Mesothelial cell of epicardium (in vitro differentiated cells): ENCODE data around the gene KLHL18. TPM values are rescaled to one million over a fixed set of nuclear protein-coding genes. Genes with fewer than 3 reads are reported as not detected.
A peak's percentile ranks its signal among the peaks of the same experiment; 100 is the strongest.

Experiments
- DNase-seq, 2 experiments: peaks; one replicate each; pipeline ENCODE4 v3.0.0; 2021; ENCODE audit warnings: low spot score in 2 of 2; ENCODE audit not compliant: unreplicated experiment in 2 of 2
- H3K27ac Mint-ChIP-seq: 2 replicates; pipeline ENCODE4 v1.8.0; 2021; ENCODE audit warnings: mixed read lengths
- H3K27me3 Mint-ChIP-seq: 2 replicates; pipeline ENCODE4 v1.8.0; 2021; ENCODE audit warnings: low read depth, mixed read lengths
- H3K36me3 Mint-ChIP-seq: 2 replicates; pipeline ENCODE4 v1.8.0; 2021; ENCODE audit warnings: mixed read lengths
- H3K4me1 Mint-ChIP-seq: 2 replicates; pipeline ENCODE4 v1.8.0; 2021; ENCODE audit warnings: mixed read lengths
- H3K4me3 Mint-ChIP-seq: 2 replicates; pipeline ENCODE4 v1.8.0; 2021; ENCODE audit warnings: mild to moderate bottlenecking, moderate library complexity, mixed read lengths
- H3K9me3 Mint-ChIP-seq: 2 replicates; pipeline ENCODE4 v1.8.0; 2021; ENCODE audit warnings: mixed read lengths
- total RNA-seq: library from RNA; stranded (reverse); gene quantifications from 3 replicates; pipeline ENCODE4 v1.2.1, GENCODE V29; 2021
- TF ChIP-seq, protein P1 (sequence below): fragments of 200-600 bp; sonication (generic); IDR thresholded peaks from one replicate; pipeline ENCODE4 v1.5.0; 2021; ENCODE audit warnings: antibody characterized with exemption; ENCODE audit not compliant: unreplicated experiment

Gene KLHL18
- total RNA-seq, 1 donor from 2014 or later, result 21.9 TPM

DNA sequence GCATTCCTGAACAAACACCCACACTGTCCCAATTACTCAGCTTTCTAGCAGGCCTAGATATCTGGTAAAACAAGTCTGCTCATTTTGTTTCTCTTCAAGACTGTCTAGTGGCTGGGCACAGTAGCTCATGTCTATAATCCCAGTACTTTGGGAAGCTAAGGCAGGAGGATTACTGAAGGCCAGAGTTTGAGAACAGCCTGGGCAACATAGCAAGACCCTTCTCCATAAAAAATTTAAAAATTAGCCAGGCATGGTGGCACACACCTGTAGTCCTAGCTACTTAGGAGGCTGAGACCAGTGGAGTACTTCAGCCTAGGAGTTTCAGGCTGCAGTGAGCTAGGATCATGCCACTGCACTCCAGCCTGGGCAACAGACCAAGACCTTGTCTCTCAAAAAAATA lies 91.8 kb downstream of the KLHL18 start:
- Mint-ChIP-seq H3K27ac (no peak overlapping the region), H3K4me3 (no peak overlapping the region), H3K27me3 (no peaks in the 10 kb centered on the region), H3K36me3 (no peaks in the 10 kb centered on the region), H3K4me1 (peaks cover 1% of the 10 kb centered on the region), H3K9me3 (no peaks in the 10 kb centered on the region)
- no peak for DNase-seq
- TF ChIP-seq, protein P1, sequence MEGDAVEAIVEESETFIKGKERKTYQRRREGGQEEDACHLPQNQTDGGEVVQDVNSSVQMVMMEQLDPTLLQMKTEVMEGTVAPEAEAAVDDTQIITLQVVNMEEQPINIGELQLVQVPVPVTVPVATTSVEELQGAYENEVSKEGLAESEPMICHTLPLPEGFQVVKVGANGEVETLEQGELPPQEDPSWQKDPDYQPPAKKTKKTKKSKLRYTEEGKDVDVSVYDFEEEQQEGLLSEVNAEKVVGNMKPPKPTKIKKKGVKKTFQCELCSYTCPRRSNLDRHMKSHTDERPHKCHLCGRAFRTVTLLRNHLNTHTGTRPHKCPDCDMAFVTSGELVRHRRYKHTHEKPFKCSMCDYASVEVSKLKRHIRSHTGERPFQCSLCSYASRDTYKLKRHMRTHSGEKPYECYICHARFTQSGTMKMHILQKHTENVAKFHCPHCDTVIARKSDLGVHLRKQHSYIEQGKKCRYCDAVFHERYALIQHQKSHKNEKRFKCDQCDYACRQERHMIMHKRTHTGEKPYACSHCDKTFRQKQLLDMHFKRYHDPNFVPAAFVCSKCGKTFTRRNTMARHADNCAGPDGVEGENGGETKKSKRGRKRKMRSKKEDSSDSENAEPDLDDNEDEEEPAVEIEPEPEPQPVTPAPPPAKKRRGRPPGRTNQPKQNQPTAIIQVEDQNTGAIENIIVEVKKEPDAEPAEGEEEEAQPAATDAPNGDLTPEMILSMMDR, result no peak

DNA sequence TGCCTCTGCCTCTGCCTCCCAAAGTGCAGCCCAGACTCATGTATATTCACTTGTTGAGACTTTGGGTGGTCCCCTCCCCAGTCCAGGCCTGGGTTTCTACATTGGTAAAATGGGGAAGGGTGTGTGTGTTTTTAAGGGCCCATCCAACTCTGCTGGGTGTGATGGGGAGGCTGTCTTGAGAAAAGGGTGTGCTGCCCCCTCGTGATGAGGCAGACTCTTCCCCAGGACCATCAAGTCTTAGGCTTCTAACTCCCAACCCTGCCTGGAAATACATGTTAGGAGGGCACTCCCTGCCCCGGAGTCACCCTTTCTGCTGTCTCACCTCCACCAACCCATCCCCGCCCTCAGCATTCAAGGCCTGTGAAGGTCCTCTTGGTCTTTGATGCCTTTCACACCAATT lies 93.6 kb downstream of the KLHL18 start:
- H3K9me3 Mint-ChIP-seq, result no peaks in the 10 kb centered on the region
- peaks cover 10% of the 10 kb centered on the region for H3K4me1 Mint-ChIP-seq
- TF ChIP-seq, protein P1, result no peak
- H3K36me3 Mint-ChIP-seq, result no peaks in the 10 kb centered on the region
- DNase-seq, result no peak
- H3K27ac Mint-ChIP-seq, result no peak overlapping the region
- no peaks in the 10 kb centered on the region for H3K27me3 Mint-ChIP-seq
- H3K4me3 Mint-ChIP-seq, result no peak overlapping the region

DNA sequence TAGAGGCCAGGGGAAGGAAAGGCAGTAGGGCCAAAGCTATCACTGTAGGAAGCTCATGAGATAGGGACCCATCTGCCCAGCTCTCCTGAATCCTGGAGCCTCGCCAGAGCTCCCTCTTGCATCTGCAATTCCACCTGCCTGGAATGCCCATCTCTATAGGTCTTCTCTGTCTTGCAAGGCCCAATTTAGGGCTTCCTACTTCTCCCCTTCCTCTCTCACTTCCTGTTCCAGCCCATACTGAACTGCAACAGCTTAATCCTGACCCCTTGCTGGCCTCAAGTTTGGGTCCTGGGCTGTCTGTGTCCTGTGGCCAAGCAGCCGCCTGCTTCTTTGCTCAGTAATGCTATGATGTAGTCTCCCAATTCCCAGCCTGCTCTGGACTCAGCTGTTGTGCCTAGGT lies 94.4 kb downstream of the KLHL18 start:
- TF ChIP-seq, protein P1, result no peak

DNA sequence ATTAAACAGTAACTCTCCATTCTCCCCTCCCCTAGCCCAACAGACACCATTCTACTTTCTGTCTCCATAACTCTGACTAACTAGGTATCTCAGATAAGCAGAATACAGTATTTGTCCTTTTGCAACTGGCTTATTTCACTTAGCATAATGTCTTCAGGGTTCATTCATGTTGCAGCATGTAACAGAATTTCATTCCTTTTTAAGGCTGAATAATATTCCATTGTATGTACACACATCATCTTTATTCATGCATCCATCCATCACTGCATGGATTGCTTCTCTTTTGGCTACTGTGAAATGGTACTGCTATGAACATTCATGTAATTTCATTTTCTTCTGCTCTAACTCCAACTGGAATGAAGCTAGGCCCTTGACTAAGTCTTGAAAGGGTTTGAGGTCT lies 96.1 kb downstream of the KLHL18 start:
- H3K36me3 Mint-ChIP-seq, result no peaks in the 10 kb centered on the region
- peak overlapping the region; percentile 99 for H3K4me3 Mint-ChIP-seq
- DNase-seq, result no peak
- H3K27me3 Mint-ChIP-seq, result no peaks in the 10 kb centered on the region
- TF ChIP-seq, protein P1, result no peak
- no peaks in the 10 kb centered on the region for H3K9me3 Mint-ChIP-seq
- peaks cover 29% of the 10 kb centered on the region for H3K4me1 Mint-ChIP-seq
- no peak overlapping the region for H3K27ac Mint-ChIP-seq

More for the DNA sequence above, 94.4 kb downstream of the KLHL18 start:
- Mint-ChIP-seq H3K36me3 (no peaks in the 10 kb centered on the region), H3K27me3 (no peaks in the 10 kb centered on the region), H3K4me1 (peaks cover 18% of the 10 kb centered on the region), H3K27ac (no peak overlapping the region), H3K4me3 (no peak overlapping the region), H3K9me3 (no peaks in the 10 kb centered on the region)
- DNase-seq, result no peak

DNA sequence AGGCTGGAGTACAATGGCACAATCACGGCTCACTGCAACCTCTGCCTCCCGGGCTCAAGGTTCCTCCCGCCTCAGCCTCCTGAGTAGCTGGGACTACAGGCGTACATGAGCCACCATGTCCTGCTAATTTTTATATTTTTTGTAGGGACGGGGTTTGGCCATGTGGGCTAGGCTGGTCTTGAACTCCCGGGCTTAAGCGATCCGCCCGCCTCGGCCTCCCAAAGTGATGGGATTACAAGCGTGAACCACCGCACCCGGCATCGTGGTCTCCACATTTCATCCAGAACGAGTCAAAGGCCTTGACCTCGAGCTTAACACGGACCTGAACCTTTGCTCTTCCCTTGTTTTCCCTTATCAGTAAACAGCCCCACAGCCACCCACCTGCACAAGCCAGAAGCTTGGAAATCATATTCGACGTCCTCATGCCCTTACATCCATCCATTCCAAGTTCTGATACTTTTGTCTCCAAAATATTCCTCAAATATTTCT lies 96.7 kb downstream of the KLHL18 start:
- DNase-seq, result no peak
- TF ChIP-seq, protein P1, result no peak
- H3K27ac Mint-ChIP-seq, result peak overlapping the region; percentile 100

More for the DNA sequence above, 96.7 kb downstream of the KLHL18 start:
- Mint-ChIP-seq H3K9me3 (no peaks in the 10 kb centered on the region), H3K36me3 (no peaks in the 10 kb centered on the region), H3K27me3 (no peaks in the 10 kb centered on the region), H3K4me1 (peaks cover 29% of the 10 kb centered on the region), H3K4me3 (peak overlapping the region; percentile 99)
